Fibroblast of skin of scalp (primary cell): ENCODE data around the gene FAM216A. TPM values are rescaled to one million over a fixed set of nuclear protein-coding genes. Genes with fewer than 3 reads are reported as not detected.
A peak's percentile ranks its signal among the peaks of the same experiment; 100 is the strongest.
"Not testable (repeated sequence)": the region's sequence is repeated elsewhere in the genome, so short reads cannot be mapped to it uniquely, and the experiment has no call there.

ENCODE experiments used
- DNase-seq: peaks from one replicate; pipeline ENCODE4 v3.0.0-alpha.2; 2013
- polyA plus RNA-seq, 2 experiments: library from polyadenylated mRNA; unstranded; fragments of 120-200 nt; gene quantifications; one replicate each; pipeline ENCODE4 v1.2.1, GENCODE V29; 2013; ENCODE audit not compliant: insufficient read length in 2 of 2

The FAM216A gene, protein sequence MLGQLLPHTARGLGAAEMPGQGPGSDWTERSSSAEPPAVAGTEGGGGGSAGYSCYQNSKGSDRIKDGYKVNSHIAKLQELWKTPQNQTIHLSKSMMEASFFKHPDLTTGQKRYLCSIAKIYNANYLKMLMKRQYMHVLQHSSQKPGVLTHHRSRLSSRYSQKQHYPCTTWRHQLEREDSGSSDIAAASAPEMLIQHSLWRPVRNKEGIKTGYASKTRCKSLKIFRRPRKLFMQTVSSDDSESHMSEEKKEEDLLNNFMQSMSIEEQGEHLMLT
- 17.6 TPM for polyA plus RNA-seq (2013, experiment 1 of 2; ENCODE audit: insufficient read length)
- polyA plus RNA-seq (2013, experiment 2 of 2; ENCODE audit: insufficient read length): 17.4 TPM

DNA sequence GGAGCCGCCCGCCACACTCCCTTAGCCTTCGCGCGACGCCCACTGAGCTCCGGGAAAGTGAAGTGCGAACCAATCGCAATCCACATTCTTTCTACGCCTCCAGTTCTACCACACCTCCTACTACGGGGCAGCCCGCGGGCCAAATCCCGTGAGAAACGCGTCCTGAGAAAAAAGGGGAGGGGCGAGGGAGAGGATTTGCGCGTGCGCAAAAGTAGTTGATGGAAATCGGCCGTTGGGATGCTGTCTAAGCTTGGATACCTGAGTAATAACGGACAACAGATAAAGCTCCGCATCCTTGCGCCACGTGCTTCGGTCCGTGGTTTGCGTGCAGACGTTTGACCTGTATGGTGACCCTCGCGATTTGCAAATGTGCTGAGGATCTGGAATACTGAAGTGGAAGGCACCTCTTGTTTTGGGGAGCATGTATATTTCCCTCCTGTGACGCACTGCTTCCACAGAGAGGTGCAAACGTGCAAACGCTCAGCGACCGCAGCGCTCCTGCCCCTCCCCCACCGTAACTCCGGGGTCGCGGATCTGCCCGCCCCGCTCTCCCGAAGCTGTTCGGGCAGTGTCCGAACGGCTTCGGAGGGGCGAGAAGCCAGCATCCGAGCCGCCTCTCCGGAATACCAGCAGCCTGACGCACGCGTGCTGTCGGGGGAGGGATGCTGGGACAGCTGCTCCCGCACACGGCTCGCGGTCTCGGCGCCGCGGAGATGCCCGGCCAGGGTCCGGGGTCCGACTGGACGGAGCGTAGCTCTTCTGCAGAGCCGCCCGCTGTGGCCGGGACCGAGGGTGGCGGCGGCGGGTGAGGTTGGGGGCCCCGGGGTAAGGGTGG lies at the start of gene FAM216A, which contains the start of gene GPN3:
TSS of gene FAM216A (plus strand) at position 632 of the 835 bp plus-strand sequence. CDS start at position 663, 31 bp downstream.
TSS of gene GPN3 (minus strand) at position 44 of the 835 bp plus-strand sequence. CDS start 54 bp downstream, outside the sequence.
- DNase-seq: peak; percentile 99

DNA sequence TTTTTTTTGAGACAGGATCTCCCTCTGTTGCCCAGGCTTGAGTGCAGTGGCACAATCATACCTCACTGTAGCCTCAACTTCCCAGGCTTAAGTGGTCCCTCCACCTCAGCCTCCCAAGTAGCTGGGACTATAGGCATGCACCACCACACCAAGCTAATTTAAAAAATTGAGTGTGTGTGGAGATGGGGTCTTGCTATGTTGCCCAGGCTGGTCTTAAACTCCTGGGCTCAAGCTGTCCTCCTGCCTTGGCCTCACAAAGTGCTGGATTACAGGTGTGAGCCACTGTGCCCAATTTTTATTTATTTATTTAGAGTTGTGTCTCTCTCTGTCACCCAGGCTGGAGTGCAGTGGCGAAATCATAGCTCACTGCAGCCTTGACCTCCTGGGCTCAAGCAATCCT lies 48.0 kb upstream of the FAM216A start:
- not testable (repeated sequence) for DNase-seq

DNA sequence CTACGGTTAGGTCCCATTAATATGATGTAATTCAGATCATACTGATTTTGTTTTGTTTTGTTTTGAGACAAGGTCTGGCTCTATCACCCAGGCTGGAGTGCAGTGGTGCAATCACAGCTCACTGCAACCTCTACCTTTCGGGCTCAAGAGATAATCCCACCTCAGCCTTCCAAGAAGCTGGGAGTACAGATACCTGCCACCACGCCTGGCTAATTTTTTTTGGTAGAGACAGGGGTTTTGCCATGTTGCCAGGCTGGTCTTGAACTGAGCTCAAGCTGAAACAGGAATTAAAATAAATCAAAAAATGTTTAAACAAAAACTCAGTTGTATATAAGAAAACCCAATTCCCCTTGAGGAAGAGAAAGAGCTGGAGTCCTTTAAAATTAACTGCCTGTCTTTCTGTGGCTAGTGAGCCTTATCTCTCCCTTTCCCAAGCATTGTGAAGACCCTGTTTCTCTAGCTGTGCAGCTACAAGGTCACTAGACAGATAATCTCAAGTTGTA lies 47.4 kb upstream of the FAM216A start:
- no peak for DNase-seq

DNA sequence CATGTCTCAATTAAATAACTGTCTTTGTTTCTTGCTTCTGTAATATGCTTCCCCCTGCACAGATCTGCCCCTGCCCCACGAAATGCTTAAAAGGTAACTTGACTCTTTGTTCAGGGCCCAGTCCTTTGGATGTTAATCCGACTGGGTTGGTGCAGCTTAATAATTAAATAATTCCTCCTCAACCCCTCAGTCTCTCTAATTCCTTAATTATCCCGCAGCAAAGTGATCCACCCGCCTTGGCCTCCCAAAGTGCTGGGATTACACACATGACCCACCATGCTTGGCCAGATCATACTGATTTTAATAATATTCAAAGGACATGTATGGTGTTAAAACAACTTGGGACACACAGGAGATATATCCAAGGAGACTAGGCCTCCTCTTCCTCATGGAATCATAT lies 46.9 kb upstream of the FAM216A start:
- DNase-seq: no peak

DNA sequence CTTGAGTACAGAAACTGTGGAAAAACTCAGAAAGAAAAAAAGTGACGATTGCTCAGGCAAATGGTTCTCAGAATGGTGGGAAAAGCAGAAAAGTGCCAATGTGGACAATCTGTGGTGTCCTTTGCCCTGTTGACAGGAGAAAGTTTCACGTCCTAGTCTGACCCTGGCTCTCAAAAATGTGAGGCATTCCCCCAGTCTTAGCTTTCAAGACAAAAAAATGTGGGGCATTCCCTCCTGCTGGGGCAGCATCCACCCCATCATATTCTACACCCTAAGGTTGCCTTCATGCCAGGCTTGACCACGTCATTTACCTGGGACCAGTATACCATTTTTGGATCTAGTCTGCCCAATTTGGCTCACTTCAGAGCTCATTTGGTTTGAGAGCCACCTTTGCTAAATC lies 44.4 kb upstream of the FAM216A start:
- peak; percentile 62 for DNase-seq

DNA sequence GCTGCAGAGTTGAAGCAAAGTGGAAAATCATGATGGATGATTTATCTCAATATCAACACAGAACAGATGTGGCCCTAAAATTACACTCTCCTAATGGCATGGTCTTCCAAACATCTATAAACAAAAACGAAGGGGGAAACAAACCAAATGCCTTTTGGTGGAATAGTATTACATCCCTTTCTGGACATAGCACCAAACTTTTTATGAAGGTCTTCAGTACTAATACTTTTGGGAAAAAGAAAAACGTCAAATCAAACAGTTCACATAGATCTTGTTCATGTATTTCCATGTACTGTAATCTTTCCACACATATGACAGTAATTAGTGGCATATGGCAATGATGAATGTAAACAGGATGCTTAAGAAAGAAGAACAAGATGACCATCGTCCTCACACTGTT lies 42.2 kb upstream of the FAM216A start:
- no peak for DNase-seq

DNA sequence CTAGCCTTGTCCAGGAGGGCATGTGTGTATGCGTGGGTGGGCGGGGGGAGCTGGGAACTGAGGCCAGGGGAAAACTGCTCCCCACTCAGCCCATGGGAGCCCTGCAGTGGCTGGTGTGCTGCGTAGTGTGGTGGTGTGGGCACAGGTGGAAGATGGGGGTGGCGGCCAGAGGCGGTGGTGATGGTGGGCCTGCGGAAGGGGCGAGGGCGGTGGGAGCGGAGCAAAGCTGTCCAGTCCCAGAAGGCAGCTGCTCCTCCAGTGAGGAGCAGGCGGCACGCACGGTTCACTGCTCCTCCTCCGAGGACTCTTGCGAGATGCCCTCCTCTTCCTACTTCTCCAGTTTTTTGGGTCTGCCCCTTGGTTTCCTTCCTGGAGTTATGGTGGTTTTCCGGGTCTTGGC lies 39.0 kb upstream of the FAM216A start:
- DNase-seq: not testable (repeated sequence)

DNA sequence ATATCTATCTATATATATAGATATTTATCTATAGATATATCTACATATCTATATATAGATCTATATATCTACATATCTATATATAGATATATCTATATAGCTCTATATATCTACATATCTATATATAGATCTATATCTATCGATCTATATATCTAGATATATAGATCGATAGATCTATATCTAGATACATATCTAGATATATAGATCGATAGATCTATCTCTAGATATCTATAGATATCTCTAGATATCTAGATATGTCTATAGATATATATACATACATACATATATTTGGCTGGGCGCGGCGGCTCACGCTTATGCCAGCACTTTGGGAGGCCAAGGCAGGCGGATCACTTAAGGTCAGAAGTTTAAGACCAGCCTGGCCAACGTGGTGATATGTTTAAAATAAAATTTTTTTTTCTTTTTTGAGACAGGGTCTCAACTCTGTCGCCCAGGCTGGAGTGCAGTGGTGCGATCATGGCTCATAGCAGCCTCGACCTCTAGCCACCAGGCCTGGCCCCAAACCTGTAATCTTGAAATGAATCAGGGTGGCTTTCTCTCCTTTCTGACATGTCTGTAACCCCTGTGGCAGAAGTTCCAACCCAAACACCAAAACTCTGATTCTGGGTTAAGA lies 36.6 kb upstream of the FAM216A start:
- DNase-seq: no peak

DNA sequence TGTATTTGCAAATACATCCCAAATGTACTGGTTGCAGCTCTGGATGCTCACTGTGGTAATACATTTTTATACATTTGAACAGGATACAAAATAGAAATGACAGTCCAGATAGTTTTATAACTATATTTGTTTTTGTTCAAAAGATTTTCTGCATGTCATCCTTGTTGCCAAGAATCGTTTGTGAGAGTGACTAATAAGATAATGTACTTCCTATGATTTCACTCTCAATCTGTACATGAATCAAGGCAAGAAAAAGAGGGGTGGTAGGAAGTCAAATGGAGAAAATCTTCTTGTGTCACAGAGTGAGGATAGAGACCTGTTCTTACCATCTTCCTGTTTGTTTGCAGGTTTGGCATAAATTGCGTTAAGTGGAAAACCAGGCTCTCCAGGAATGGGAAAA lies 32.4 kb upstream of the FAM216A start:
- no peak for DNase-seq

DNA sequence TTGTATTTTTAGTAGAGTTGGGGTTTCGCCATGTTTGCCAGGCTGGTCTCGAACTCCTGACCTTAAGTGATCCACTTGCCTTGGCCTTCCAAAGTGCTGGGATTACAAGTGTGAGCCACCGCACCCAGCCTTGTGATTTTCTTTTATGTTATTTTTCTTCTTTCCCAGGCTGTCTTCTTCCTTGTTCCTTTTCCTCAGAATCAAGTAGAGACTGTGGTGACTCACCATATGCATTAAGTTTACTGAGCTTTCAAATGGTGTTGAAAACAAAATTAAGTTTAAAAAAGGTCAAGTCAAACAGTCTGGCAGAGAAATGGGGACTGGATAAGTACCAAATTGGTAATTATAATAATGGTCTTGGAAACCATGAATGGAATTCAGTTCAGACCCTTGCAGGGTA lies 24.2 kb upstream of the FAM216A start:
- DNase-seq: no peak

DNA sequence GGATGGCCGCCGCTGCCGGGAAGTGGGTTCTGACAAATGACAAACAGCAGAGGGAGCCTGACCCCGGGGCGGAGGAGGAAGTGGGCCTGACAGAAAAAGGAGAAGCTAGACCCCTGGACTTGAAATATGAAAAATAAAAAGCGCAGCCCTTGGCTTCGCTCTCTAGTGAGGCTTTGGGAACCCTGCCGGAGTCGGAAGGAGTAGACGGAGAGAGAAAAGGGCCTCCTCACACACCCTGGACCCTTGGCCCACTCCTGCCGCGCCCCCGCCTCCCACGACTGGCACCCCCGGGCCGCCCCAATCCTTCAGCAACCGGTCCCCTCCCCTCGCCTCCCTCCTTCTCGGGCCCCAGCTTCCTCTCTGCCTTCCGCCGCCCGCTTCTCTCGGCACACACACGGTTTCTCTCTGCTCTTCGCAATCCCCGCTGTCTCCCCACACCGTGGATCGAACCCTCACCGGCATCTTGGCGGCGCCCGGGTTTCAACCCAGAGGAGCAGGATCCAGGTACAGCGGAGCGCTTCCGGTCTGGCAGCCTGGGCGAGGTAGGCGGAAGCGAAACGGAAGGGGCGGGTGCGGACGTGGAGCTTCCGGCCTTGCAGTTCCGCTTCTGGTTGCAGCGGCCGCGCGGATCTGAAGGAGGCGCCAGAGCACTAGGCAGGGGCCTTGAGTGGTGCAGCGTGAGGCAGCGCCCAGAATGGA lies 18.7 kb upstream of the FAM216A start, which contains the start of gene ARPC3:
TSS of gene ARPC3 (minus strand) at position 539 of the 699 bp plus-strand sequence. CDS start at position 462, 77 bp downstream.
- DNase-seq: peak; percentile 96

DNA sequence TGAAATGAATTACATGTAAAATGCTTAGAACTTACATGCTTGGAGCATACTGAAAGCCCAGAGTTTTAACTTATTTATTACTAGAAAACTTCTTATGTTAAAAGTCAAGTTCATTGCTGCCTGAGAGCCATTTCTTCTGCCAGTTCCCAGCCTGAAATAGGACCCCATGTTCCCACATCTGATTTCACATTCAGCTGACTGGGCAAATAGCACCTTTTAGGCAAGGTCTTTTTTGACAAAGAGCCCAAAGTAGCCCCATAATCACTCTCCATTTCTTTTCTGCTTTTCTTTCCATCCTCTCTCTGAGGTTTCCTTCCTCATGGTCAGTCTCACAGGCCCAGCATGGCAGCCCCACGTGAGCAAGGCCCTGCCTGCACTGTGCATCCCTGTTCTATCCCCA lies 17.4 kb upstream of the FAM216A start:
- no peak for DNase-seq

DNA sequence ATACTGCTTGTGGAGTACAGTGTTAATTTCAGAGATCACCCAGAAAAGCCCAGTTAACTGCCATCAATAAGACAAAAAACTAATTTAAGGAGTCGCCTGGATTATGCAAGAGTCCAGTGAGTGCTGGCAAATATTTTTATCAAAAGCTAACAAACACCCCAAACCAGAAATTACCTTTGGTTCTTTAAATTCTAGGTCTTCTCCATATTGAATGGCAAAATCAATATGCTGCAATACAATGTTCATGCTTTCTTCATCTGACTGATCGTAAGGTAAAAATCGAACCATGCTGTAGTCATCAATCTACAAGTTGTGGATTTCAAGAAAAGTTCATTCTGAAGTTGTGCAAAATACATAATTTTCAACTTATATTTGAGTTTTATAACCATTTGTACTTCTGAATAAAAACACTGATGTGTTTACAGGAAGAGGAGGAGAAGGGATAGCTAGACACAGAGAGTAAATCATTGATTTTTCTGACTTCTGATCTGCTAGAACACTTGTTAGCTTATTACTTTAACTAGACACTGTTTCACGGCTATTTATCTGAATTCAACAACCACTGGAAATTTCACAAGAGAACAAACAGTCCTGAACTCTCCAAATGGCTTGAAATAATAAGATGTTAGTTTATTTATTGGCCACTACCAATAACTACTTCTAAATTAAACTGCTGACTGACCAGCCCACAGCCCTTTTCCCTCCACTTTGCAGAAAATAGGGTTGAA lies 14.9 kb upstream of the FAM216A start:
- no peak for DNase-seq

DNA sequence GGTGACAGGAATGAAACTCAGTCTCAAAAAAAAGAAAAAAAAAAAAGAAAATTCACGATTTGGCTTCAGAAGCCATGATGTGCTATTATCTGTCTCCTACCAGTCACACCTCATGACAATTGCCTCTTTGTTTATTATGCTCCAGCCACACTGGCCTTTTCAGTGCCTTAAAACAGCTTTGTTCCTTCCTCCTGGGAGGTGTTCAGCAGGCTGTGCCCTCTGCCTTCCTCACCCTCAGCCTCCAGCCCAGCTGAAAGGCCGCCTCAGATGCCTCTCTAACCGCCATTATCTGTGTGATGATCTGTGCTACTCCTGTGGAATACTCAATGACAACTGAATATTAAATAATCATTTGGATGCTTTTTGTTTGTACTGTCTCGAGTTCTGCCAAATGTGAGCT lies 9.9 kb upstream of the FAM216A start:
- DNase-seq: no peak

DNA sequence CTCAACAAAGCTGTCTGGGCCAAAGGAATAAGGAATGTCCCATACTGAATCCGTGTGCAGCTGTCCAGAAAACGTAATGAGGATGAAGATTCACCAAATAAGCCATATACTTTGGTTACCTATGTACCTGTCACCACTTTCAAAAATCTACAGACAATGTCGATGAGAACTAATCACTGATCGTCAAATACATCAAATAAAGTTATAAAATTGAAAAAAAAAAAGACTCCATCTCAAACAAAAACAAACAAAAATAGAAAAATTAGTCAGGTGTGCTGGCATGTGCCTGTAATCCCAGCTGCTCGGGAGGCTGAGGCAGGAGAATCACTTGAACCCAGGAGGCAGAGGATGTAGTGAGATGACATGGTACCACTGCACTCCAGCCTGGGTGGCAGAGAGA lies 7.5 kb upstream of the FAM216A start:
- not testable (repeated sequence) for DNase-seq

DNA sequence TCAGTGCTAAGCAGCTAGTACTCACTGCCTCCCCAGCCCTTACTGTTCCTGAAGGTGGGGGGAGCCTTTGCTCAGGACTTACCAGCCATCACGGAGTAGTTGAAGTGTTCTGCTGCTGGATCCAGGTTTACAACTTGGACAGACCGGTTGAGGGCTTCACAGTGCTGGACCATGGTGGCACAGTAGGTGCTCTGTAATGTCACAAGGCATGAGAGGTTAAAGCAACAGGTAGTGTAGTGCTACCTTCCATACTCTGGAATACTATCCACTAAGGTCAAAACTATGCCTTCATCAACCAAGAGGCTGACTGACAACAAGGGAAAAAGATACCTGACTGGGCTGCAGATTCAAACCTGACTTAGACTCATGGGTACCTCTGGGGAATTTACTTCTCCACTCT lies 3.6 kb upstream of the FAM216A start:
- DNase-seq: no peak

DNA sequence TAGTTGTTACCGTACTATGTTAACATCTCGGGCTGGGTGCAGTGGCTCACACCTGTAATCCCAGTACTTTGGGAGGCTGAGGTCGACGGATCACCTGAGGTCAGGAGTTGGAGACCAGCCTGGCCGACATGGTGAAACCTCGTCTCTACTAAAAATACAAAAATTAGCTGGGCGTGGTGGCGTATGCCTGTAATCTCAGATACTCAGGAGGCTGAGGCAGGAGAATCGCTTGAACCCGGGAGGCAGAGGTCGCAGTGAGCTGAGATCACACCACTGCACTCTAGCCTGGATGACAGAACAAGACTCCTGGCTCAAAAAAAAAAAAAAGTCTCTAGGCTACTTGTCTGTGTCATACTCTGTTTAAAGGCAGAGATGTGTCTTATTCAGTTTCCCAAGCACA lies 2.9 kb upstream of the FAM216A start:
- DNase-seq: not testable (repeated sequence)

DNA sequence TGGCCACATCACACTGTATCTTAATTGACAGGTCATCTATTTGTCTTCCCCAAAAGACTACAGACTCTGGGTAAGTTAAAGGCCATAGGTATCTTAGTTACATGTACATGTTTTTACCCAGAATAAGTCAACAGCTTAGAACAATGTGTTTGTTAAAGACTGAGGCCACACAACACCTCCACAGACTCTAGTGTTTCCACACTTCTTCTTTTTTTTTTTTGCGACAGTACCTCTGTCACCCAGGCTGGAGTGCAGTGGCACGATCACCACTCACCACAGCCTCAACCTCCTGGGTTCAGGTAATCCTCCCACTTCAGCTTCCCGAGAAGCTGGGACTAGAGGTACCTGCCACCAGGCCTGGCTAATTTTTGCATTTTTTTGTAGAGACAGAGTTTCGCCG lies 1.9 kb upstream of the FAM216A start:
- no peak for DNase-seq

DNA sequence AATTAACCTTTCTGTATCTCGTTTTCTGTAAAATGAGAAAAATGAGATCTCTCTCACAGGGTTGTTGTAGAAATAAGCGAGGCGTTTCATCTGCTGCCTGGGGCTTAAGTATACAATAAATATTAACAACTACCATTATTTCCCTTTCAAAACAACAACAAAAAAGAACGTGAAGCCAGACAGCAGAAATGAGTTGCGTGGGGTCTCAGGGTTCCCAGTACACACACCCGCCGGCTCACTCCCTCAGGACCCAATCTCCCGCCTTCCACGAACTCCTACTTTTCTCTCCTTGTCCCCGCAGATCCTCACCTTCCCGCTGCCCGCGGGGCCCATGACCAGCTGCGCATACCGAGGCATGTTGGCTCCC lies 815 bp upstream of the FAM216A start:
- no peak for DNase-seq

DNA sequence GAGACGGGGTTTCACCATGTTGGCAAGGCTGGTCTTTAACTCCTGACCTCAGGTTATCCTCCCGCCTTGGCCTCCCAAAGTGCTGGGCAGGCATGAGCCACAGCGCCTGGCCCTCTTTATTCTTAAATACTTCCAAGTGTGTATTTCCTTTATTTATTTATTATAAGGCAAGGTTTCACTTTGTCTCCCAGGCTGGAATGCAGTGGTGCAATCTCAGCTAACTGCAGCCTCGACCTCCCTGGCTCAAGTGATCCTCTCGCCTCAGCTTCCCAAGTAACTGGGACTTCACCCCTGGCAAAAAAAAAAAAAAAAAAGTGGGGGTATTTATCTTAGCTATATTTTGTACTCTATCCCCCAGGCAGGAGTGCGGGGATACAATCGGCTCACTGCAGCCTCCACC lies 6.8 kb downstream of the FAM216A start:
- no peak for DNase-seq

DNA sequence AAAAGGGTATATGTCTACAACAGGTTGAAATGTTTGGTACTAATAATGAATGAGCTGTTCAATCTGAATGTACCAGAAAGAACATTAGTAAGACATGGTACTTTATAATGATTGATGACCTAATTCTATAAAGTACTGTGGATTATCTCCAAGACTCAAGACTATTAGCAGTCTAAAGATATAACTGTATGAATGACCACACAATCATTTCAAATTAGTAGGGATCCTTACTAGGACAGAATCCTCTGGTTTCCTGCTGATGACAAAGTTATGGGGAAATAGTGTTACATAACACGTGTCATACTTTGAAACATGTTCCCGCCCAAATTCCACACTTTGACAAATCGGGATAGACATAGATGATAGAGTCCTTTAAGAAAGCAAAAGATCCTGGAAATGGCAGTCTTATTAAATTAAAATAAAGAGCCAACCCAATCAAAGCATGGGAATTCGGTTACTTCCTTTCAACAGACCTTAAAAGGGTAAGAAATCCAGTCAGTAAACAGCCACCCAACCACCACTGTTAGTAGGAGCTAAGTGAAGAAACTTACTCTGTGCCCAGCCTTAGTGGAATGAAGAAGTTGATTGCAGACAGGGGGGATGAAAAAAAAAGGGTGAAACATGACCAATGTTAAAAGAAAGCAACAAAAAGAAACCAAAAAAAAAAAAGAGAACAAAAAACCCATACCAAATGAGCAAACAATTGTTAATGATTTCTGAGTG lies 30.5 kb downstream of the FAM216A start:
- peak; percentile 54 for DNase-seq
